ENCODE results near the gene CMSS1.

CMSS1 gene

GRCh38 chr3:99943931-99944761, 126.5 kb downstream of the CMSS1 start:
- peak; percentile 49 to 78 for DNase-seq

- DNase-seq = no peak
Observed at GRCh38 chr3:99945328-99945995, 127.8 kb downstream of the CMSS1 start.

DNA sequence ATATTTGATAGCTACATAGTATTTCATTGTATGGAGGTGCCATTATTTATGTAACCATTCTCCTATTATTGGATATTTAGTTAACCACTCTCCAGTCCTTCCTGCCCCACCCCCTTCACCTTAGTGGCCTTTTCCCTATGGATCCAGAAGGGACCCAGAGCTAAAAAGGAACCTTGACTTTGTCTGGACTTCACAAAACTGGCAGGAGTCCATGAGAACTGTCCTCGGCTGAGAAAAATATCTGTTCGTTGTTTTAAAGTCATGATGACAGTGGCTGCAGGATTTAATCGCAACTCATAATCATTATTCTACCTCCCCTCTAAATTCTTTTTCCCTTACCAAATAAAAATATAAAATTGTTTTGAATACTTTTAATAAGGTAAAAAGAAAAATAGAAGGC, 129.7 kb downstream of the CMSS1 start:
- no peak for DNase-seq

- DNase-seq = no peak
Observed at GRCh38 chr3:99948467-99949089, 130.9 kb downstream of the CMSS1 start.

DNA sequence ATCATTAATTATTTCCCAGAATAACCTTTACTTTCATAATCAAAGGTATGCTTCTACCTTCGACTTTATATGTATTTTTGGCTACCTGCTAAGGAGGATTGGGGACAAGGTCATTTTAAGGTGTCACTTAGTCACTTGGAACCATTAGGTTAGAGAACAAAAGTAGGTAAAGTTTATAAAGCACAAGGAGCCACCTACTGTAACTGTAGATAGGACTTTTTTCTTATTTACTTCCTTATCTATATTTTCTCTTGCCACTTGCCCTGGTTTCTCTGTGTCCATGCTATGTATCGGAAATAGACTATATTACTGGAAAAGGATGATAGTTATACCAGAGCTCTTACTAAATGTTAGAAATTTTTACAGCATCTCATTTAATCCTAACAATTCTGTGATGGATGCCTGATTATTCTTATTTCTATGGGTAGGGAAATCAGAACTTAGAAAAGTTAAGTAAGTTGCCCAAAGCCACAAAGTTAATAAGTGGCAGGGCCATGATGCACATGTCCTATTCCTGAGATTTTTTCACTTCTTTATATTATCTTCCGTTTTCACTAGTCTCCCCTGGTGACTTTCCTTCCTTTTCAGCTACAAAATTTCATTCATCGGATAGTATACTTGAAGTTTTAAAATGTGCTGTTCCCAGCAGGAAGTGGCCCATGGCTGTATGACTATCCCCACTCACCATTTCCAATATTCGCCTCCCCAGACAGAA, 132.5 kb downstream of the CMSS1 start:
- no peak for DNase-seq

DNA sequence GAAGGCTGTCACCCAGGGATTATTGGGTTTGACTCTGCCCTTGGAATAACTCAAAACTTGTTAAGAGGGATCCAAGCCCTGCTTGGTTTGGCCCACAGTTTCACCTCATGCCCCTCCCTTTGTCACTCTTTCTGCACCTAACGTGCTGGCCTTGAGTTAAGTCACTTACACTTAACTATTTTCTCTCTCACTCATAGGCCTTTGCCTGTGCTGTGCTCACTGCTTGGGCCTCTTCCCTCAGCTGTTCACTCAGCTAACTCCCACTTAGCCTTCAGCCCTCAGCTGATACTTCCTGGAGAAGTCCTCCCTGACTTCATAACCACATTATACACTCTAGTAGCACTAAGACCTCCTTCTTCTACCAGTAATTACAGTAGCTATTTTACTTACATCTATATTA, 133.3 kb downstream of the CMSS1 start:
- no peak for DNase-seq

GRCh38 chr3:99951701-99952100, 134.0 kb downstream of the CMSS1 start:
- DNase-seq = no peak

- no peak for DNase-seq
Observed at GRCh38 chr3:99952306-99952705, 134.6 kb downstream of the CMSS1 start.

DNA sequence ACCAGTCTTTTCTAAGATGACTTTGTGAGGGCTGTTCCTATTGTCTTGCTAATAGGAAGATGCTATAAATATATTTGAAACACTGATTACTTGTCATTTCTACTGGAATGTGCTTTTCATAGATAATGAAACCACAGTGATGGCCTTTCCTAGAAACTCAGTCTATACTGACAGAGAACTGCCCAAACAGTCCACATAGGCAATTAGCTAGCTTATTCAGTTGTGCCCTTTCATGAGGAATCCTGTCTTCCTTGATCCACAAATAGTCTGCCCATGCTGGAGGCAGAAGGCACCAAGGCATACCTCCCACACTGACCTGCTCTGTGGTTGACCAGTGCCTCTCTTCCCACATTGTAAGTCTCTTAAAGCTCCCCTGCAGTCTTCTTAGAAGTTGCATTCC, 135.9 kb downstream of the CMSS1 start:
- DNase-seq = no peak

GRCh38 chr3:99954914-99955644, 137.4 kb downstream of the CMSS1 start:
- DNase-seq = no peak

GRCh38 chr3:99955773-99956562, 138.3 kb downstream of the CMSS1 start:
- no peak for DNase-seq

DNA sequence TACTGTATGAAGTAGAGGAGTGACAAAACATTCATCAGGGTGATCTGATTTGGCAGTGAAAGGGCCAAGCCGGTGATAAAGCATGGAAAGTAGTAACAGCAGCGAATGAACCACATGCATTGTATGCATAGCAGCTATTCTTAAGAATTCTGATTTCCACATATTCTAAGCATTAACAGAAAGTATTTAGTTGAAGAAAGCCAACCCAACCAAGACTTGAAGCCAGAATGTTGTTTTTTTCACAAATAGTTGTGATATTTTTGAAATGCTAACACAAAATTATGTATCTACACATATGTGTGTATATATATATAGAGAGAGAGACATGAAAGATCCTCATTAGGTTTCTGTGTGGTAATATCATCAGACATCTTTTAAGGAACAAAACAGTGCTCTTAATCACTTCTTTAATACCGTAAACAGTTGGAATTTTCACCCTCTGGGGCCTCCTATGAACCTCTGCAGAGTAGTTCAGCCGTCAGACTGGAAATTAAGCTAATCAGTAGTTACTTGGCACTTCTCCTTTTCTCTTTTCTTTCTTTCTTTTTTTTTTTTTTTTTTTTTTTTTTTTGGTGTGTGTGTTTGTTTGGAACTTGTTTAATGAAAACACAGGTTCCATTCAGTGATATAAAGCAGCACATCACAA, 139.6 kb downstream of the CMSS1 start:
- no peak for DNase-seq

DNA sequence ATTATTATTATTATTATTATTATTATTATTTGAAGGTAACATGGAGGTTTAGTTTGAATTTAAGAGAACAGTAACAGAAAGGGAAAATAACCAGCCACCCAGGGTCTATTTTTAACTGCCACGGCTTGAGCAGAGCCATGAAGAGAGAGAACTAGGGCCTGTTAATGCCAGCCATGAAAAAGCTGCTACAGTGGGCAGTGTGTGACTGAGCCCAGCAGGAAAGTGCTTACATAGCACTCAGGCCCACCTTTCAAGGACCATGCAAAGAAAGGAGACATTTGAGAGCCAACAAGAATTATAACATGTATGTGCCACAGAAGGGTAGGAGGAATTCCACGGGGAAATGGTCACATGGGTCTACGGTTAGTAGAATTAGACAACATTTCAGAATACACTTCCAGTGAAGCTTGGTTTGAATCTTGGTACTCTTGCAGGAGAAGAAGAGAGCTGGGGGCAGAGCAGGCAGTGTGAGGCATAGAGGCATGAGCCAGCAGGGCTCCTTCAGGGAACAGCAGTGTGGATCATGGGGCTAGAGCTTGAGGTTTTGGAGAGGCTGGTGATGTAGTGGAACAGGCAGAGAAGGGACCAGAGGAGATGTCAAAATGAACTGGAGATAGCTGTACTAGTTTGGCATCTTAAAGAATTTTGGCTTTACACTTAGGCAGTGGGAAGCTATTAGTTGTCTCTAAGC, 140.7 kb downstream of the CMSS1 start:
- no peak for DNase-seq

DNA sequence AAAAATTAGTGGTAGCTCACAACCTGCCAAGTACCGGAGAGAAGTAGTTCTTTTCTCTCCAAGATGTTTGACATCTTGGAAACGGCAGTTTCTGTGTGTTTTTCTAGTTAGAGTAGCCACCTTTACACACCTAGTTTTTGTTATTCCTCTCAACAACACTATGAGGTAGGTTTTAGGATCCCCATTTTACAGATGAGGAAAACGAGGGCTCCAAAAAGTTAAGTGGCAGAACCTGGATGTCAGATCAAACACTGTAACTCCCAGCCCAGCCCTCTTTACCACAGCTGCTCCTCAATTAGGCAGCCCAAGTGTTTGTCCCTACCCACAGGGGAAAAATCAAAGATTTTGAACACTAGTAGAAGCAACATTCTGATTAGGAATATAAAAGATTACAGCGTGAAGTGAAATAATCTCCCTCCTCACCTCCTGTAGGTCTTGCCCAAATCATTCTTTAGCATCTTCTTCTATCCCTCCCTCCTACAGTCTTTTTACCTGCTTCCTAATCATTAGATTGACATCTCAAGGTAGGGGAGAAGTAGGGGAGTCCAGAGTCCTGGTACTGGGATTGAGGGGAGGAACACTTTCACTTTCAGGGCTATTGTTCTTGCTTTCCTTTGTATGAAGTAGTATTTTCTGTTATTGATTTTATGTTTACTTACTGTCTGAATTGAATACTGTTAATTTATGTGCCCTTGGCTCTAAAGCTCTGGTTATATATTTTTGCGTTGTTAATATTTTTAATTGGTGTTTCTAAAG, 142.6 kb downstream of the CMSS1 start:
- no peak for DNase-seq

GRCh38 chr3:99960941-99961340, 143.3 kb downstream of the CMSS1 start:
- no peak for DNase-seq

- no peak for DNase-seq
Observed at GRCh38 chr3:99961756-99962515, 144.3 kb downstream of the CMSS1 start.

DNA sequence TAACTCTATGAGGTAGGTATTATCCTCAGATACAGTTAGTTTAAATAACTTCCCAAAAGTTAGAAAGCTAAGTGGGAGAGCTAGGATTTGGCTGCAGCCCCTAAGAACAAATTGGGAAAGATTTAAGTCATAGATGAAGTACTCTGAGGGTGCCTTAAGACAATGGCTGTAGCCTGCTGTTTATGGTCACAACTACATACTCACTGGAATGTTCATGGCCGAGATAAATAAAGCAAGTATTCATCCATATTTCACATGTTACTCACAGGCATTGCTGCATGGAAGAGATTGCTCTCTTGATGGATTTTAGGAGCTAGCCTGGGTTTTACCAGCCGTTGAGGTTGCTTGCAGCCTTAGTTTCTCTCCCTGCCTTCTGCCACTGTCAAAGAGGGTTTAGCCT, 145.0 kb downstream of the CMSS1 start:
- DNase-seq = no peak

- DNase-seq = no peak
Observed at GRCh38 chr3:99965077-99965476, 147.4 kb downstream of the CMSS1 start.

All from NCI-H446 (cell line).